8988T (cell line): Measurements from ENCODE around the gene ANKRD49.

ENCODE experiments used
- DNase-seq: peaks from one replicate; pipeline ENCODE4 v3.0.0; 2011

The ANKRD49 gene

GRCh38 chr11:94545264-94546161 is 51.7 kb downstream of the ANKRD49 start:
- peak; percentile 50 for DNase-seq

DNA sequence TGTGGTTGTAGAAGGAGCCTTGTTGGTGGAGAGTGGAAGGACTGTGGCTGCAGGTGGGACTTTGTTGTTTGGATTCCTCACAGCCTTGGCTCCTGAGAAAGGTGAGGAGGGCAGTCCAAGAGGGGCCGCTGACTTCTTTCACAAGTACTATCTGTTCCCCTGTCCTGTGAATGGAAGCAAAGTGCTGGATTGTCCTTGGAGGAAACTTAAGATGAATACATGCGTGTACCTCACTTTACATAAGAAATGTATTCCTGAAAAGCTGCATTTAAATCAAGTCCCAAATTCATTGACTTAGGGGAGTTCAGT is 52.3 kb downstream of the ANKRD49 start:
- no peak for DNase-seq

DNA sequence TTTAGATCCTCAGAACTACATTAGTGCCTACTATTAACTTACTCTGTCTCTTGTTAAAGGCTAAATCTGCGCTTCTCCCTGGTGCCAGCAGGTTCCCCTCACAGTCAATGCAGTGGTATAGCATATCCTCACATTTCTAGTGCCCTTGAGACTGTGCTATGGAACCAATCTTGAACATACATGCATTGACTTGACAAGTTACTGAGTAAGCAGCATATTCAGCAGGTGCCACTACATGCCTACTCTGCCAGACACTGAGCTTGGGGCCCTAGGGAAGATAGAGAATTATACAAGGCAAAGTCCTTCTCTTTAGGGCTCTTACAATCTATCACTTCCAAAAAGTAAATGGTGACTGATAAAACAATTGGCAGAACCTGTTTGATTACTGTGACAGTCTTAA is 53.1 kb downstream of the ANKRD49 start:
- DNase-seq = peak; percentile 24

GRCh38 chr11:94549146-94549545 is 55.4 kb downstream of the ANKRD49 start:
- DNase-seq = no peak
